NOMO-1 (cell line): Measurements from ENCODE around the gene PIGH.
"Not testable (repeated sequence)": the region's sequence is repeated elsewhere in the genome, so short reads cannot be mapped to it uniquely, and the experiment has no call there.

Source experiments
- DNase-seq, 2 experiments: peaks; one replicate each; lab custom pipeline; 2025; ENCODE audit not compliant: unreplicated experiment in 2 of 2; lab: John Stamatoyannopoulos, UW

PIGH gene

GRCh38 chr14:67555518-67556090, 44.5 kb downstream of the PIGH start:
- no peak for DNase-seq

GRCh38 chr14:67554341-67554740, 45.7 kb downstream of the PIGH start:
- DNase-seq = no peak

- no peak for DNase-seq
Measured at GRCh38 chr14:67553547-67553946, 46.5 kb downstream of the PIGH start.

- no peak for DNase-seq
Measured at GRCh38 chr14:67551940-67552339, 48.1 kb downstream of the PIGH start.

- no peak for DNase-seq
Measured at GRCh38 chr14:67551123-67551522, 48.9 kb downstream of the PIGH start.

- DNase-seq = no peak
Measured at GRCh38 chr14:67549734-67550133, 50.3 kb downstream of the PIGH start.

- DNase-seq = no peak
Measured at GRCh38 chr14:67547224-67547780, 52.8 kb downstream of the PIGH start.

GRCh38 chr14:67544590-67544989, 55.5 kb downstream of the PIGH start:
- no peak for DNase-seq

- not testable (repeated sequence) for DNase-seq
Measured at GRCh38 chr14:67542620-67543019, 57.4 kb downstream of the PIGH start.

- no peak for DNase-seq
Measured at GRCh38 chr14:67541448-67542387, 58.4 kb downstream of the PIGH start.
